Spleen (tissue), 11 donors: ENCODE data around the gene GGT6. TPM values are rescaled to one million over a fixed set of nuclear protein-coding genes. Genes with fewer than 3 reads are reported as not detected.

Source experiments
- DNase-seq: peaks from one replicate; pipeline ENCODE4 v3.0.0-alpha.2; 2020
- H3K27ac ChIP-seq, 8 donors: fragments of 200-600 bp; sonication (generic) in 7 of 8; 1 replicate in 4 of 8; 2 replicates in 4 of 8; pipeline versions ENCODE4 v1.5.0 to v1.8.0; 2016 to 2021; ENCODE audit warnings: inconsistent platforms in 4 of 8, mild to moderate bottlenecking in 4 of 8, moderate library complexity in 1 of 8
- H3K27me3 ChIP-seq, 7 donors: fragments of 200-600 bp; sonication (generic) in 6 of 7; replicated peaks in 1 of 7; 1 replicate in 4 of 7; 2 replicates in 3 of 7; pipeline versions ENCODE4 v1.5.0 to v1.8.0; 2016 to 2021; ENCODE audit warnings: inconsistent platforms in 3 of 7, mild to moderate bottlenecking in 1 of 7
- H3K36me3 ChIP-seq, 6 donors: fragments of 200-600 bp; sonication (generic) in 5 of 6; 1 replicate in 4 of 6; 2 replicates in 2 of 6; pipeline versions ENCODE4 v1.5.0 to v1.8.0; 2016 to 2021; ENCODE audit warnings: inconsistent platforms in 2 of 6
- H3K4me1 ChIP-seq, 6 donors: fragments of 200-600 bp; sonication (generic) in 5 of 6; 1 replicate in 3 of 6; 2 replicates in 3 of 6; pipeline versions ENCODE4 v1.5.0 to v1.8.0; 2016 to 2021; ENCODE audit warnings: inconsistent platforms in 3 of 6
- H3K4me3 ChIP-seq, 8 donors: fragments of 200-600 bp; sonication (generic) in 7 of 8; 1 replicate in 4 of 8; 2 replicates in 4 of 8; pipeline versions ENCODE4 v1.5.0 to v1.8.0; 2016 to 2021; ENCODE audit warnings: inconsistent platforms in 4 of 8, mild to moderate bottlenecking in 4 of 8, moderate library complexity in 2 of 8
- H3K9me3 ChIP-seq, 8 donors: fragments of 200-600 bp; sonication (generic) in 7 of 8; 1 replicate in 4 of 8; 2 replicates in 4 of 8; pipeline versions ENCODE4 v1.5.0 to v1.8.0; 2016 to 2021; ENCODE audit warnings: inconsistent platforms in 4 of 8
- CTCF ChIP-seq, 11 experiments: fragments of 200-600 bp in 7 of 11; fragments of 450-650 bp in 4 of 11; sonication (generic) in 4 of 11; IDR thresholded peaks in 8 of 11; conservative IDR thresholded peaks in 3 of 11; 1 replicate in 7 of 11; 2 replicates in 4 of 11; pipeline versions ENCODE4 v1.4.0 to v1.8.0; 2016 to 2021; ENCODE audit warnings: antibody characterized with exemption in 11 of 11, inconsistent platforms in 4 of 11, mild to moderate bottlenecking in 1 of 11
- POLR2A ChIP-seq, 3 donors: fragments of 450-650 bp; IDR thresholded peaks; one replicate each; pipeline ENCODE4 v1.5.1; 2017; ENCODE audit warnings: antibody characterized with exemption in 3 of 3, mild to moderate bottlenecking in 1 of 3
- POLR2AphosphoS5 ChIP-seq, 3 donors: sonication (generic); formaldehyde crosslinking; IDR thresholded peaks; one replicate each; pipeline ENCODE4 v1.5.1; 2017; ENCODE audit warnings: antibody characterized with exemption in 3 of 3
- WGBS, 5 donors: extraction: QIAGEN DNeasy Blood & Tissue Kit in 3 of 5; methylation state at CpG; one replicate each; pipeline versions ENCODE4 v1.1.5 to v1.1.7; 2013 to 2018; 5-methylcytosine and 5-hydroxymethylcytosine counted together
- intact Hi-C: fragments of 100-400 bp; cut with DNase I; formaldehyde crosslinking; loops from one replicate; pipeline ENCODE4 v1.15.0; 2023; ENCODE audit warnings: low total_unique reads
- polyA plus RNA-seq, 3 donors: library from polyadenylated mRNA; stranded (reverse); fragments of 200-250 nt; gene quantifications; one replicate each; pipeline ENCODE4 v1.2.1, GENCODE V29; 2013
- total RNA-seq, 7 donors: library from RNA; depleted of rRNA in 3 of 7; stranded (reverse); fragments of >200 nt in 3 of 7; fragmentation: NEBNext Ultra II Directional in 4 of 7; extraction: Animal tissue kit (Norgen Biotek cat#: 25700) in 4 of 7; gene quantifications; one replicate each; pipeline versions ENCODE4 v1.1.0 to v1.2.1, GENCODE V29; 2016 to 2021
- donor health status: healthy with polysubstance abuse.
- donor health status: DM: no; HTN: no; CAD: no; lungs with moderate emphysema.
- donor health status: DM: no; HTN: no; CAD: no.
- donor health status: Bipolar disorder and iron deficiency.
- donor health status: healthy.
- donor health status: DM: no; HTN: no; CAD: no.
- donor health status: DM: yes; HTN: yes; CAD: no.

Gene GGT6
- total and polyA plus RNA-seq, 10 donors = 0.03 to 0.42 TPM; not detected in 8

DNA sequence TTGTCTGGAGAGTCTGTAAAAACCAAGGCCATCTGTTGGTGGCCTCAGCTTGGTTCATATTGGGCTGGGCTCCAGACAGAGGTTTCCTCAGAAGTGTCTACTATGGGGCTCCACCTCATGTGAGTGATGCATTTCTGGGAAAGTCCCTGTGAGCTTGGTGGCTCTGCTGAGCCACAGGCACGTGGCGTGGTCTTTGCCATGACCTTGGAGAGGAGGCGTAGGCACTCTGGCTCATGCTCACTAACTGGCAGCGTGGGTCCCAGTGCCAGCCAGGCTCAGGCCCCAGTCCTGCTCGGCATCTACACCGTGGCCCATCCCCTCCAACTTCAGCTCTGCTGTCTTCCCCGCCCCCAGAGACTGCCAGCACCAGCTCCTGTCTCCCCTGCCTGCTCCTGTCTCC is 13.3 kb upstream of the GGT6 start:
- intact Hi-C loops = no loop called here
- Histone ChIP-seq H3K9me3 (no peaks in the 10 kb centered on the region), H3K27me3 (peaks cover 0 to 4% (median 0%) of the 10 kb centered on the region in 7 donors), H3K4me3 (no peak overlapping the region), H3K4me1 (peaks cover 0 to 5% (median 0%) of the 10 kb centered on the region in 6 donors), H3K36me3 (no peaks in the 10 kb centered on the region), H3K27ac (no peak overlapping the region)
- peak; percentile 67 for DNase-seq
- TF ChIP-seq CTCF (IDR thresholded peaks at IDR 0.05 in 8 of 11, conservative IDR thresholded peaks at IDR 0.05 in 3 of 11) (no peak), POLR2A (IDR thresholded peaks at IDR 0.05) (no peak), POLR2AphosphoS5 (IDR thresholded peaks at IDR 0.05) (no peak)
- WGBS, 5 donors = 37 to 60% (median 47%) methylated on average over 4 to 7 of the region's 7 CpGs

DNA sequence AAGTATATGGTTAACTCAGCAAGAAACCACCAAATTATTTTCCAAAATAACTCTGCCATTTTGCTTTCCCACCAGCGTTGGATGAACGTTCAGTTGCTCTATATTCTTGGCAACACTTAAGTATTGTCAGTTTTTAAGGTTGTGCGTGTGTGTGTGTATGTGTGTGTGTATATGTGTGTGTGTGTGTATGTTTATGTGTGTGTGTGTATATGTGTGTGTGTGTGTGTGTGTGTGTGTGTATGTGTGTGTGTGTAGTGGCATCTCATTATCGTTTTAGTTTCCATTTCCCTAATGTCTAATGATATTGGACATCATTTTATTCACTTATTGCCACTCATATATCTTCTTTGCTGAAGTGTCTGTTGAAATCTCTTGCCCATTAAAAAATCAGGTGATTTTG is 12.7 kb upstream of the GGT6 start:
- H3K4me1 ChIP-seq = peaks cover 0 to 5% (median 0%) of the 10 kb centered on the region in 6 donors
- no peak overlapping the region for H3K4me3 ChIP-seq
- peaks cover 0 to 4% (median 0%) of the 10 kb centered on the region in 7 donors for H3K27me3 ChIP-seq
- no peaks in the 10 kb centered on the region for H3K9me3 ChIP-seq
- TF ChIP-seq CTCF (IDR thresholded peaks at IDR 0.05 in 8 of 11, conservative IDR thresholded peaks at IDR 0.05 in 3 of 11) (no peak), POLR2AphosphoS5 (IDR thresholded peaks at IDR 0.05) (no peak), POLR2A (IDR thresholded peaks at IDR 0.05) (no peak)
- no peak overlapping the region for H3K27ac ChIP-seq
- no peak for DNase-seq
- whole genome bisulfite sequencing, 5 donors = 67 to 85% (median 81%) methylated on average over 4 of the region's 4 CpGs
- H3K36me3 ChIP-seq = no peaks in the 10 kb centered on the region
- intact Hi-C loops = no loop called here

DNA sequence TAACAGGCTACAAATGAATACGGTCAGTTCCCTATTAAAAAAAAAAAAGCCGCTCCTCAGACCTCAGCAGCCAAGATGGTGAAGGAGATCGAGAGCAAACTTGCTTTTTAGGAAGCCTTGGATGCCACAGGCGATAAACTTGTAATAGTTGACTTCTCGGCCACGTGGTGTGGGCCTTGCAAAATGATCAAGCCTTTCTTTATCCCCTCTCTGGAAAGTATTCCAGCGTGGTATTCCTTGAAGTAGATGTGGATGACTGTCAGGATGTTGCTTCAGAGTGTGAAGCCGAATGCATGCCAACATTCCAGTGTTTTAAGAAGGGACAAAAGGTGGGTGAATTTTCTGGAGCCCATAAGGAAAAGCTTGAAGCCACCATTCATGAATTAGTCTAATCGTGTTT is 11.8 kb upstream of the GGT6 start:
- H3K4me3 ChIP-seq = no peak overlapping the region
- no peaks in the 10 kb centered on the region for H3K9me3 ChIP-seq
- no peak overlapping the region for H3K27ac ChIP-seq
- intact Hi-C loops = no loop called here
- WGBS, 5 donors = 76 to 84% (median 77%) methylated on average over 9 of the region's 9 CpGs
- TF ChIP-seq POLR2AphosphoS5 (IDR thresholded peaks at IDR 0.05) (no peak), POLR2A (IDR thresholded peaks at IDR 0.05) (no peak), CTCF (IDR thresholded peaks at IDR 0.05 in 8 of 11, conservative IDR thresholded peaks at IDR 0.05 in 3 of 11) (no peak)
- H3K36me3 ChIP-seq = no peaks in the 10 kb centered on the region
- peaks cover 0 to 5% (median 0%) of the 10 kb centered on the region in 6 donors for H3K4me1 ChIP-seq
- H3K27me3 ChIP-seq = peaks cover 0 to 4% (median 0%) of the 10 kb centered on the region in 7 donors
- DNase-seq = no peak

DNA sequence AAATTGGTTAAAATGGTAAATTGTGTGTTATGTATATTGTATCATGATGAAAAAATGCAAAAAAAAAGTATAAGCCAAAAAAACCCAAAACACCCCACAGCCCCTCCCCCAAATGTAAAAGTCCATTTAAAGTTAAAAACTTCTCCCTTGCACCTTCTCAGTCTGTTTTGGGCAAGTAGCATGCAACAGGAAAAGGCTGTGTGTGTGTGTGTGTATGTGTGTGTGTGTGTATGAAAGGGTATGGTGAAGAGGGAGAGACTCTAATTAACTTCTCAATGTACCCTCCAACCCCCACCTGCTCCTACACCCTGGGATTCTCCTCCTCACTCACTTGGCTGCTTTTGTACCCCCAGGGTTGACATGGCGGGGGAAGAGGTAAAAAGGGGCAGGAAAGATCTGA is 9.2 kb upstream of the GGT6 start:
- DNase-seq = no peak
- H3K4me1 ChIP-seq = peaks cover 0 to 22% (median 11%) of the 10 kb centered on the region in 6 donors
- TF ChIP-seq CTCF (IDR thresholded peaks at IDR 0.05 in 8 of 11, conservative IDR thresholded peaks at IDR 0.05 in 3 of 11) = no peak
- TF ChIP-seq POLR2A (IDR thresholded peaks at IDR 0.05) = no peak
- no peak for TF ChIP-seq POLR2AphosphoS5 (IDR thresholded peaks at IDR 0.05)
- intact Hi-C loops = loop anchor here (5.0 to 10.0 kb wide), 3 partner anchors 53 to 315 kb away; no protein-coding TSS in a partner anchor
- 44 to 82% (median 78%) methylated on average over 1 of the region's 1 CpG for WGBS, 5 donors
- no peaks in the 10 kb centered on the region for H3K9me3 ChIP-seq
- peaks cover 0 to 4% (median 0%) of the 10 kb centered on the region in 7 donors for H3K27me3 ChIP-seq
- H3K27ac ChIP-seq = no peak overlapping the region
- no peaks in the 10 kb centered on the region for H3K36me3 ChIP-seq
- no peak overlapping the region for H3K4me3 ChIP-seq
